ENCODE measurements around the gene JSRP1. TPM values are rescaled to one million over a fixed set of nuclear protein-coding genes. Genes with fewer than 3 reads are reported as not detected.
A peak's percentile ranks its signal among the peaks of the same experiment; 100 is the strongest.

Gene JSRP1
- total RNA-seq, 4 donors from 2014 or later: not detected

- no peaks in the 10 kb centered on the region for H3K9me3 ChIP-seq
- no peak for DNase-seq
- H3K27me3 ChIP-seq: no peaks in the 10 kb centered on the region
- peaks cover 0 to 72% (median 0%) of the 10 kb centered on the region in 3 donors for H3K36me3 ChIP-seq
- TF ChIP-seq POLR2A (IDR thresholded peaks at IDR 0.05) (no peak), CTCF (IDR thresholded peaks at IDR 0.05) (no peak)
- peaks cover 0 to 25% (median 1%) of the 10 kb centered on the region in 4 donors for H3K4me1 ChIP-seq
- H3K4me3 ChIP-seq: no peak overlapping the region
- H3K27ac ChIP-seq: no peak overlapping the region
Observed at GRCh38 chr19:2210206-2210605, 46.0 kb downstream of the JSRP1 start.

DNA sequence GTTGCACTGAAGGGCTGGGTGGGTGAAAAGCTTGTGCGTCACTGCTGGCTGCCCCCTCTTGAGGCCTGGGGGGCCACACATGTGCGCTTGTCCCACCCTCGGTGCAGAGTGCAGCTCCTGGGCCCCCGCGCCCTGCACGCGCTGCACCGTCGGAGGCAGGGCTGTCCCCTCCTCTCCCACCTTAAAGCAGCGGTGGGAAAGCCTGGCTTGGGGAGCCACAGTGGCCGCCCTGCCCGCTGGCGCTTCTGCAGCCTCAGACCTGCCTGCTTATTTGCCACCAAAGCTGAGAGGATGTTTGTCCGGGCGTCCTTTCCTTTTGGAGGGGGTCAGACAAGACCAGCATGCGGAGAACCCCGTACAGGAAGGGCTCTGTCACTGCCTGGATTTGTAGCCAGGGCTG lies 46.8 kb downstream of the JSRP1 start:
- Histone ChIP-seq H3K4me1 (peaks cover 0 to 22% (median 1%) of the 10 kb centered on the region in 4 donors), H3K36me3 (peaks cover 0 to 65% (median 0%) of the 10 kb centered on the region in 3 donors), H3K4me3 (no peak overlapping the region), H3K9me3 (no peaks in the 10 kb centered on the region), H3K27me3 (no peaks in the 10 kb centered on the region), H3K27ac (no peak overlapping the region)
- no peak for DNase-seq
- TF ChIP-seq CTCF (IDR thresholded peaks at IDR 0.05) (no peak), POLR2A (IDR thresholded peaks at IDR 0.05) (no peak)

DNA sequence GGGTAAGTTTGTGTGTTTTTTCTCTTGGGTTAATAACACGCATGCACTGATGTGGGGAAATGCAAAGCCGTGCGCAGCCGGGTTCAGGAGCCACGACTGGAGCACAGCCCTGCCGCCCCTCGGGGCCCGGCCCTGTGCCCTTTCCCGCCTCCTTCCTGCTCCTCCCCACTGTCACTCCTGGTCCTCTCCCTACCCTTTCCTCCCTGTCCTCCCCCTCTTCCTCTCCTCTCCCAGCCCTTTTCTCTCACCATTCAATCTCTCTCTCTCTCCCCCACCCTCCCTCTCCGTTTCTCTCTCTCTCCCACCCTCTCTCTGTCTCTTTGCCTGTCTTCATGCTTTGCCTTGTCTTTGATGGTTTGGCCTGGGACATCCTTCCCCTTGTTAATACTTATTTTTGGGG lies 47.2 kb downstream of the JSRP1 start:
- no peak for DNase-seq
- TF ChIP-seq POLR2A (IDR thresholded peaks at IDR 0.05): no peak
- no peak for TF ChIP-seq CTCF (IDR thresholded peaks at IDR 0.05)
- Histone ChIP-seq H3K4me1 (peaks cover 0 to 18% (median 1%) of the 10 kb centered on the region in 4 donors), H3K4me3 (no peak overlapping the region), H3K9me3 (no peaks in the 10 kb centered on the region), H3K36me3 (peaks cover 0 to 65% (median 0%) of the 10 kb centered on the region in 3 donors), H3K27ac (no peak overlapping the region), H3K27me3 (no peaks in the 10 kb centered on the region)

DNA sequence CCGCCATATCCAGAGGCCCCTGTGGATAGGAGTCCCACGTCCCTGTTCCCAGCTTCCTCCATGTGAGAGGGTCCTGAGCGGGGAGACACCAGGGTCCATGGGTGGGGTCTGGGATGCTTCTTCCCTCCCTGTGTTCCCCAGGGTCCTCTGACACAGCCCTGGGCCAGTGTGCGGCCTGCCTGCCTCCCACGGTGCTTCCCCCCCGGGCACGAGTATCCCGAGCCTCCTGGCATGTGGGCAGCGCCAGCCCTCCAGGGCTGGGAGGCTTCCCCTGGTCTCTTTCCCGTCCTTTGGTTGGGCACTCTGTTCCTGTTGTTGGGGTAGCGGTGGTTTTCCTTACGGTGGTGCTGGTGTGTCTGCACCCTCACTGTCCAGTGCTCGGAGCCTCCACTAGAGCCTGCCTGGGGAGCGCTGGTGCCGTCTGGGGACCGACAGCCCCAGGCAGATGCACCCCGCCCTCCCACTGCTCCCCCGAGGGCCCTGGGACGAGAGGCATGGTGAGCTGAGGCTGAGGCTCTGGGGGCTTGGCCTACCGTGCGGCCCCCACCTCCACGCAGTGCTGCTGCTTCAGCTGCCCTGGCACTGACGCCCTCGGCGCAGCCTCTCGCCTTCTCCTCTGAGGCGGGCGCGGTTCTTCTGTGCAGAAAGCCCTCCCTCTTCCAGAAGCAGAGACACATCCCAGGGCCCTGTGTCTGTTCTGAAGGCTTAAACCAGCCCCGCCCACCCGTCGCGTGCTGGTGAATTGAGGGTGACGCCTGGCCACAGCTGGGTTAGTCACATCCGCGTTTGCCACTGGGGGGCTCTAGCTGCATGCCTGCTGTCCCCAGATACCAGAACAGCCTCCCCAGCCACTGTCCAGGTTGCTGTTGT lies 48.0 kb downstream of the JSRP1 start:
- no peak overlapping the region for H3K27ac ChIP-seq

GRCh38 chr19:2207008-2207407 lies 49.2 kb downstream of the JSRP1 start:
- no peak for TF ChIP-seq CTCF (IDR thresholded peaks at IDR 0.05)
- TF ChIP-seq POLR2A (IDR thresholded peaks at IDR 0.05): no peak
- Histone ChIP-seq H3K27ac (no peak overlapping the region), H3K4me1 (peaks cover 0 to 12% (median 0%) of the 10 kb centered on the region in 4 donors), H3K9me3 (no peaks in the 10 kb centered on the region), H3K27me3 (no peaks in the 10 kb centered on the region), H3K36me3 (peaks cover 0 to 73% (median 0%) of the 10 kb centered on the region in 3 donors), H3K4me3 (no peak overlapping the region)
- DNase-seq: no peak

More for the DNA sequence above, 48.0 kb downstream of the JSRP1 start:
- no peak overlapping the region for H3K4me3 ChIP-seq
- no peaks in the 10 kb centered on the region for H3K27me3 ChIP-seq
- DNase-seq: peak; percentile 74 to 82 (median 78)
- H3K36me3 ChIP-seq: peaks cover 0 to 65% (median 0%) of the 10 kb centered on the region in 3 donors
- H3K9me3 ChIP-seq: no peaks in the 10 kb centered on the region
- H3K4me1 ChIP-seq: peaks cover 0 to 12% (median 0%) of the 10 kb centered on the region in 4 donors
- peak in 3 of 6 experiments; percentile 14 to 27 (median 21) for TF ChIP-seq CTCF (IDR thresholded peaks at IDR 0.05)
- no peak for TF ChIP-seq POLR2A (IDR thresholded peaks at IDR 0.05)
